ENCODE results near the gene RTL10. TPM values are rescaled to one million over a fixed set of nuclear protein-coding genes. Genes with fewer than 3 reads are reported as not detected.
A peak's percentile ranks its signal among the peaks of the same experiment; 100 is the strongest.

The RTL10 gene
- total and polyA plus RNA-seq, 8 donors: 18.4 to 34.7 (median 28.0) TPM

DNA sequence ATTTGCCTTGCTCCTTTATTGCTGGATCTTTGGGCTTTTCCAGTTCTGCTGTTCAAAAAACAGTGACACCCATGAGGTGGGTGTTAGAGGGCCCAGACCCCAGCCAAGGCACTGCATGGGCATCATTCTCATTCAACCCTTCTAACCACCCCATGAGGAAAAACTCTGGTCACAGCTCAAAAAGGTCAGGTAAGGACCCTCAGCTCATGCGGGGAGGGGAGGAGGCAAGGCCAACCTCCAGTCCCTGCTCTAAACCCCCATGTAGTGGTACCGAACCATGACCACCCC is 7.4 kb downstream of the RTL10 start:
- Histone ChIP-seq H3K27me3 (no peaks in the 10 kb centered on the region), H3K27ac (no peak overlapping the region), H3K4me1 (peaks cover 20 to 45% of the 10 kb centered on the region in 2 donors), H3K9me3 (no peaks in the 10 kb centered on the region), H3K36me3 (peaks cover 0 to 25% of the 10 kb centered on the region in 2 donors), H3K4me3 (no peak overlapping the region)
- no peak for DNase-seq
- TF ChIP-seq, protein P1, sequence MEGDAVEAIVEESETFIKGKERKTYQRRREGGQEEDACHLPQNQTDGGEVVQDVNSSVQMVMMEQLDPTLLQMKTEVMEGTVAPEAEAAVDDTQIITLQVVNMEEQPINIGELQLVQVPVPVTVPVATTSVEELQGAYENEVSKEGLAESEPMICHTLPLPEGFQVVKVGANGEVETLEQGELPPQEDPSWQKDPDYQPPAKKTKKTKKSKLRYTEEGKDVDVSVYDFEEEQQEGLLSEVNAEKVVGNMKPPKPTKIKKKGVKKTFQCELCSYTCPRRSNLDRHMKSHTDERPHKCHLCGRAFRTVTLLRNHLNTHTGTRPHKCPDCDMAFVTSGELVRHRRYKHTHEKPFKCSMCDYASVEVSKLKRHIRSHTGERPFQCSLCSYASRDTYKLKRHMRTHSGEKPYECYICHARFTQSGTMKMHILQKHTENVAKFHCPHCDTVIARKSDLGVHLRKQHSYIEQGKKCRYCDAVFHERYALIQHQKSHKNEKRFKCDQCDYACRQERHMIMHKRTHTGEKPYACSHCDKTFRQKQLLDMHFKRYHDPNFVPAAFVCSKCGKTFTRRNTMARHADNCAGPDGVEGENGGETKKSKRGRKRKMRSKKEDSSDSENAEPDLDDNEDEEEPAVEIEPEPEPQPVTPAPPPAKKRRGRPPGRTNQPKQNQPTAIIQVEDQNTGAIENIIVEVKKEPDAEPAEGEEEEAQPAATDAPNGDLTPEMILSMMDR (IDR thresholded peaks at IDR 0.05): no peak
- ATAC-seq: no peak
- intact Hi-C loops (cut with DNase I): no loop called here

DNA sequence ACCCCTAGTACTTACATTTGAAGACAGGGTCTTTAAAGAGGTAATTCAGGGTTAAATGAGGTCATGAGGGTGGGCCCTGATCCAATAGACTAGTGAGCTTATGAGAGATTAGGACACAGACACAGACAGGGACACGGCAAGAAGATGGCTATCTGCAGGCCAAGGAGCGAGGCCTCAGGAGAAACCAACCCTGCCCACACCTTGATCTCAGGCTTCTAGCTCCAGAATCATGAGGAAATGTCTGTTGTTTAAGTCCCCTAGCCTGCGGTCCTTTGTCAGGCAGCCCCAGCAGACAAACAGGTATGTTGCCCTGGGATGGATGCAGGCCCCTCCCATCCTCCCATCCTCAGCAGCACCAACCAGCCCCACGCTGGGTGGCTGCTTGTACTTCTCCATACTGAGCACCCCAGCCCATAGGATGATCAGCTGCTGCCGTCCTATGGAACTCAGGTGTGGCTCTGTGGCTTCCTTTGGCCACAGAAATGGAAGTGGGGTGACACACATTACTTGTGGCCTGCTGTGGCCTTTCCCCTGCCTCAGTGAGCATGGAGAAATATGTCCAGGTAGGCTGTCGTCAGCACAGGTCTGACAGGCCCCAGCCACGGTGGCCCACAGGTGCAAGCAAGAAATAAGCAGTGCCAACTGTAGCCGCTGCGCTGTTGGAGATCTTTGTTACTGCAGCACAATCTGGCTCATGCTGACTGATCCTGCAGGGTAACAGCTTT is 7.9 kb downstream of the RTL10 start:
- DNase-seq (no peak), ATAC-seq (no peak)
- Histone ChIP-seq H3K36me3 (peaks cover 0 to 20% of the 10 kb centered on the region in 2 donors), H3K27me3 (no peaks in the 10 kb centered on the region), H3K4me3 (no peak overlapping the region), H3K4me1 (peaks cover 20 to 40% of the 10 kb centered on the region in 2 donors), H3K9me3 (no peaks in the 10 kb centered on the region), H3K27ac (no peak overlapping the region)
- intact Hi-C loops (cut with DNase I): no loop called here
- TF ChIP-seq, protein P1 (IDR thresholded peaks at IDR 0.05): no peak

DNA sequence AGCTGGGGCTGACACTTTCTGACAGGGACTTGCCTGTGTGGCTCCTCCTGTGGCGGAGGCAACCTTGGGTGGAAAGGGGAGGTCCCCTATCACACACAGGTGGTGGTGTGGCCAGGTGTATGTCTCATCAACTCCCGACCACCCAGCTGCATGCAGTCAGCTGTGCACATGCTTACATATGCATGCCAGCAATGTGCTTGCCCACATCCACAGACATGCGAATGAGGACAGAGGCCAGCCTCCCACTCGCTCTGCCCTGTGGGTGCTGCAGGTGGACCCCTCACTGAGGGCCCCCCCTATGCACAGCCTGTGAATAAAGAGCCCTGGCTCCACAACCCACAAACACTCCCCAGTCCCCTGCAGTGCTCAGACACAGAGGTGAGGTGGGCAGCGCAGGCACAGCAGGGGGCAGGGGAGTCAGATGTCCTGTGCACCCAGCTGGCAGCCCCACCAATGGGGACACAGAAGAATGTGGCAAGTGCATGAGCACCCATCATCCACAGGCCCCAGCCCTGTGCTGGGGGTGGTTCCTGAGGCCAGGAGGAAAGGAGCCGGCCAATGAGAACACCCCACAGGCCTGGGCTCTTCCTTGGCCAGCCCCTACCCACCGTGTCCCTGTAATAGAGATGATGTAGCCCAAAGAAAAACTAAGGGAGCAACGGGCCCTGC is 9.5 kb downstream of the RTL10 start:
- ATAC-seq: no peak
- TF ChIP-seq, protein P1 (IDR thresholded peaks at IDR 0.05): no peak
- Histone ChIP-seq H3K4me3 (no peak overlapping the region), H3K9me3 (no peaks in the 10 kb centered on the region), H3K4me1 (peaks cover 20 to 30% of the 10 kb centered on the region in 2 donors), H3K27ac (peak overlapping the region; percentile 70 to 71), H3K27me3 (no peaks in the 10 kb centered on the region), H3K36me3 (peaks cover 0 to 4% of the 10 kb centered on the region in 2 donors)
- intact Hi-C loops (cut with DNase I): no loop called here
- DNase-seq: no peak

DNA sequence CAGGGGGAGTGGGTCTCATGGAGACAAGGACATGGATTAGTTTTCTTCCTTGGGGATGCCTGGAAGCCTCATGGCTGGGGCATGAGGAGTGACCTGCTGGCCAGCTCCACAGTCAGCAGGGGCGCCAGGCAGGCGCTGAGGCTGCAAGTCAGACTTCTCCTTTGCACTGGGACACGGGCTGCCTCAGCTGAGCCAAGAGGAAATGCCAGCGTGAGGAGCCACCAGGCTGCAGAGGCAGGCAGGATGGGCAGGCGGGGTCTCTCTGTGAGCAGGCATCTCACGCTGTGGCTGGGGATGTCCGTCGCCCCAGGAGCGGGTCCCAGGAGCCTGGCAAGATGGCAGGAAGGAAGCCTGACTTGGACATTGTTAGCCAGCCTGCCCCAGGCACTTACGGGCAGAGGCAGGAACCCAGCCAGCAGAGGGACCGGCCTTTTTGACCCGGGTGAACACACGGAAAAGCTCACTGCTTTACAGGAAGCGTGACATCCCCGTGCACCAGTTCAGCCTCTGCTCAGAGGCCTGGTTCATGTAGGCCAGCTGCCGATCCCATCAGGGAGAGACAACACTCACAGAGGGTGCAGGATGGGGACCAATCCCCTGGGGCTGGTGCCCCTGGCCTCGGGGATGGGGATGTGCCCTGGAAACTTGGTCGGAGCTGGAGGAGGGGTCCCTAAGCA is 10.2 kb downstream of the RTL10 start:
- H3K27ac ChIP-seq: peak overlapping the region; percentile 70 to 71

More for the DNA sequence above, 10.2 kb downstream of the RTL10 start:
- peaks cover 20 to 30% of the 10 kb centered on the region in 2 donors for H3K4me1 ChIP-seq
- no peaks in the 10 kb centered on the region for H3K27me3 ChIP-seq
- peak in 2 of 4 donors; percentile 76 to 90 for DNase-seq
- H3K9me3 ChIP-seq: no peaks in the 10 kb centered on the region
- ATAC-seq: peak; percentile 63
- intact Hi-C loops (cut with DNase I): no loop called here
- no peak overlapping the region for H3K4me3 ChIP-seq
- H3K36me3 ChIP-seq: peaks cover 0 to 2% of the 10 kb centered on the region in 2 donors
- TF ChIP-seq, protein P1 (IDR thresholded peaks at IDR 0.05): no peak

All from left lung (tissue), 10 donors.